Hematopoietic multipotent progenitor cell treated with erythropoietin and hydrocortisone succinate and interleukin-3 and kit ligand, for 8 days (in vitro differentiated cells): ENCODE results near the gene SMAP2.
A peak's percentile ranks its signal among the peaks of the same experiment; 100 is the strongest.
"Not testable (repeated sequence)": the region's sequence is repeated elsewhere in the genome, so short reads cannot be mapped to it uniquely, and the experiment has no call there.

ENCODE experiments used
- DNase-seq: peaks from one replicate; pipeline ENCODE4 v3.0.0-alpha.2; 2015

Gene SMAP2

DNA sequence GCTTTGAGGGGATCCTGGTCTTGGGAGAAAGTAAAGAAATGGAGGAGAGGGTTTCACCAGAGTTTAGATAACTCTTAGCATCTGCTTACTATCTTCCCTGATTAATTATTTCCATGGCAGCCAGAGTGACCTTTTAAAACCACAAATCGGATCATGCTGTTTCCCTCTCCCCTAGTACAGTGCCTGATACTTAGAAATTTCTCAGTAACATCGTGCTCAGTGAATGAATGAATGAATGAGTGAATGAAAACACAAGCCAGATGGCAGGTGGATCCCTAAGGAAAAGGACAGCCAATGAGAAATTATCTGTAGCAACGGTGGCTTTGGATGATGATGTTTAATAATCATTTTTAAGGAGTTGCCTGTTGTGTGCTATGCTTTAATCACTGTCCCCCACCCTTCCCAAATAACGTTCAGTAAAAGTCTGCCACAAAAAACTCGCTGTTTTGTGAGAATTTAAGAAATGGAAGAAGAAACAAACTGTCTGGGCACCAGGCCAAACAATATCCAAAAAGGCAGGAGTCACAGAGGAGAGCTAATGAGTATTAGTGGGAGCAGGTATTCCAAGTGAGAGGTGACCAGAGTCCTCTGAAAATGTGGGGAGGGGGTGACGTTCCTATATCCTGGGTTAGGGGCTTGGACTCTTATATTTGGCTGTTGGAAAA, 737 bp upstream of the SMAP2 start:
- peak; percentile 59 for DNase-seq

DNA sequence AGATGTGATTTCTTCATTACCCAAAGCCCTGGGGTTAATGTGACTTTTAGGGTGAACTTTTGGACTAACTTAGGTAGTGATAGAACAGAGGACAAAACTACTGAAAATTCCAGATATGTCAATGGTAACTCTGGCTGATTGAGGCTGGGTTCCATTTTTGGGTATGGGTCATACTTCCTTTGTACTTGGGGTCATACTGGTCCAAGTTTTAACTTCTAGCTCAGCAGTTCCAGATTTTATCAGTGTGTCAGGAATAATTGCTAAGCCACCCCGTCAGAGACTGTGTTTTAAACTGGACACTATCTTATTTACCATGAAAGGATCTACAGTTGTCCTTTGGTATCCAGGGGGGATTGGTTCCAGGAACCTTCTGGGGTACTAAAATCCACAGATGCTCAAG, 4.0 kb downstream of the SMAP2 start:
- peak; percentile 4 for DNase-seq

DNA sequence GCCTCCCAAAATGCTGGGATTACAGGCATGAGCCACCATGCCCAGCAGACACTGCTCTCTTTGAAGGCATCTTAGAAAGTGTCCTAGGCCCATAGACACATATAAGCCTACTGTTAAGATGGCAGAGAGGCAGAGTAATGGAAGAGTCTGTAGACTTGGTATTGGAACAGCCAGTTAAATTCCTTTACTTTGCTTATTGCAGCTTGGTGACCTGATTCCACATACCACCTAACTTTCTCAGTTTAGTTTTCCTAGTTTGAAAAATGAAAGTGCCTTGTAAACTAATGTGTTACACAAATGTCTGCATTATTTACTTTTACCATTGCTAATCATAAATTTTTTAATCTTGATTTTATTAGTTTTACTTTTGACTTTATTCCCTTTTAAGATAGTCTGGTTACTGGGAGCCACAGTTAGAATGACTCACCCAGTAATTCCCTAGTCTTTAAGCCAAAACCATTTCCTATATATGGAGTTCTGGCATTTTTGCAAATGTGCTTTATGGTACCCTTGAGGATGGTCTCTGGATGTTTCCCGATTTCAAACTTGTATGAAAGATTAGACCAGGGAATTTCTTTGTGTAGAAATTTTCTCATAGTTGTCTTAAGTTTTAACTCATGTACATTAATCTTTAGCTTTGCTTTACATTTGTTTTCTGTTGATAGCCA, 6.4 kb downstream of the SMAP2 start:
- peak; percentile 13 for DNase-seq

DNA sequence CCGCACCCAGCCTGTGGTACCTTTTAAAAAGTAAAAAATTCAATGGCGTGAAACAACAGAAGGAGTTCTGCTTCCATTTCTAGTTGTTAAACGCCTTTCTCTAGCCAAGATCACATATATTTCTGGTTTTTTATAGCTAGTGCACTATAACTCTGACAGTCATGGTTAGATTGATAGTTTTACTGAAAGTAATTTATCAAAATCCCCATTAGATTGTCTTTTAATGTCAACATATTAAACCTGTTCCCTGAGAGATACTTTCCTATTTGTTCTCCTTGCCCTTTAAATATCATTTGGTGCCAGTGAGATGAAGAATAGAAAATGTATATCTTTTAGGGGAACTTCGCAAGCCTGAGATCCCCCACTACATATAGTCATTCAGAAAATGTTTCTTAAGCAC, 7.3 kb downstream of the SMAP2 start:
- peak; percentile 33 for DNase-seq

DNA sequence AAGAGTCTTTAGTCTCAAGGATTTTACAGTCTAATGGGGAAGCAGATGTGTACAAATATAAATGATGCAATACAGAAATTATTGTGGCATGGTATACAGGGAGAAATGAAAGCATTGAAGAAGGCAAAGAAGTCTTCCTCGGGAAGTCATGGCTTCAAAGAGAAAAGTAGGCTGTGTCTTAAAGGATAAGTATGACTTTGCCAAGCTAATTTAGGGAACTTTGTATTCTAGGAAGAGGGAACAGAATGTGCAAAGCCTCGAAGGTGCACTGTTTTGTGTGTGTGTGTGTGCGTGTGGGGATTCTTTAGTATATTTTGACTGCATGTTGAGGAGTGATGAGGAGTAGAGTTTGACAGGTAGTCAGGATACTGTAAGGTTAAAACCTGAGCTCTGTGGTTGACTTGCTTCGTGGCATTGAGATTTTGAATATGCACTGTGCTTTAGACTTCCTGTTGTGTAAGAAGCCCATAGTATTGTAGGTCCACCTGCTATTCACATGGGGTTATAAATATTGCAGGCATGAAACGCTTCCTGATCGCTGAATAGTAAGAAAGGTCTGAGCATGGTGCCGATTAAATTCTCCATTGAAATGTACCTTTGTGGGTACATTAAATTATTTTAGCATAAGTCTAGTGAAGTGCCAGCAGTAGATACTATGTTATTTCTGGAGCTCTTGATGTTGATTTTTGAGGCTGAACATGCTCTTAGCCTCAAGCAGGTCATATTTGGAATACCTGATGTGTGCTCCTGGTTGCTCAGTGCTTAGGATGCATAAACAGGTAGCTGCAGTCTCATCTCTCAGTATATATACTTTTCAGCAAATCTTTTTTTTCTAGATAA, 8.0 kb downstream of the SMAP2 start:
- DNase-seq: peak; percentile 45

GRCh38 chr1:40382108-40382460, 8.6 kb downstream of the SMAP2 start:
- peak; percentile 42 for DNase-seq

GRCh38 chr1:40382601-40383000, 9.1 kb downstream of the SMAP2 start:
- peak; percentile 68 for DNase-seq

GRCh38 chr1:40383095-40383487, 9.6 kb downstream of the SMAP2 start:
- no peak for DNase-seq

DNA sequence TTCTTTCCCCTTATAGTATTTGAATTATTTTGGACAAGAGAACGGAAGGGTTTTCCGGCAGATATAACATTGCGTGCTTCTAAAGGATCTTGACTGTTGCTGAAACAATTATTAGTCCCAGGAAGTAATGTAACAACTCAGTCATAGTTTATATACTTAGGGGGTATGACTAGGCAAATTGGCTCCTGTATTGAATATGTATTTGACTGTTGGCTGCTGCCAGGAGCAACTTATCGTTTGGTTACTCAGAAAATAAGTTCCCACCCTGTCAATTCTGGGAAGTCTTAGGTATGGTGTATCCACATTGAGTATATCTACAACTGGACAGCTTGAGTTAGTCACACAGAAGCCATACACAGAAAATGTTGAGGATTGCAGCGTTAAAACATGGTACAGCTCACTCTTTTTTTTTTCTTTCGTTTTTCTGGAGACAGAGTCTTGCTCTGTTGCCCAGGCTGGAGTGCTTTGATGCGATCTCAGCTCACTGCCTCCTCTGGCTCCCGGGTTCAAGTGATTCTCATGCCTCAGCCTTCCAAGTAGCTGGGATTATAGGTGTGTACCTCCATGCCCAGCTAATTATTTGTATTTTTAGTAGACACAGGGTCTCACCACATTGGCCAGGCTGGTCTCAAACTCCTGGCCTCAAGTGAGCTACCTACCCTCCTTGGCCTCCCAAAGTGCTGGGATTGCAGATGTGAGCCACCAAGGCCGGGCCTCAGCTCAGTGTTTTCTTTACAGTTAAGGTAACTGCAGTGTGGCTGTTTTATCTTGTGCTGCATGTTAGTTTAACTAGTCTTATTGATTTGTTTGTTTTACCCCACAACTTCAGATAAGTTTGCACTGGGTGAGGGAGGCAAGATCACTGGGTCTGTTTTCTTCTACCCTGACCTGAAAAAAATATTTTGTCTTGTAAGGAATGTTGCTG, 10.2 kb downstream of the SMAP2 start:
- peak; percentile 100 for DNase-seq

GRCh38 chr1:40384413-40384762, 10.9 kb downstream of the SMAP2 start:
- DNase-seq: peak; percentile 73

DNA sequence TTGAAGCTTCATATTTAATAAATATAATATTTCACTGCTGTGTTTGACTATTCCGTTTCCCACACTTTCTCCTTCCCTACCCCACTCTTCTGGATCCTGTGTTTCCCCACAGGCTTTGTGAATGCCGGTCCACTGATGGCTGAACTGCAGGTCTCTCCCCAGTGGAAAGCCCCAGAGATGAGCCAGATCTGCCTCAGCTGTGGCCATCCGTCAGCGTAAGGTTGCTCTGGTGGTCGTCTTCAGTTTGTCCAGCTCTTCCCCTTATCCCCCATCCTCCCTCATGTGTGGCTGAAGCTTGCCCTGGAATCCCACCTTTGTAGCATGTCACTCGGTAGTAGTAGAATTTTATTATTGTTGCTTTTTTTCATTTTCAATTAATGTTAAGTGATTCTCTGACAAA, 11.4 kb downstream of the SMAP2 start:
- DNase-seq: peak; percentile 38

GRCh38 chr1:40385437-40386358, 12.2 kb downstream of the SMAP2 start:
- peak; percentile 73 for DNase-seq

DNA sequence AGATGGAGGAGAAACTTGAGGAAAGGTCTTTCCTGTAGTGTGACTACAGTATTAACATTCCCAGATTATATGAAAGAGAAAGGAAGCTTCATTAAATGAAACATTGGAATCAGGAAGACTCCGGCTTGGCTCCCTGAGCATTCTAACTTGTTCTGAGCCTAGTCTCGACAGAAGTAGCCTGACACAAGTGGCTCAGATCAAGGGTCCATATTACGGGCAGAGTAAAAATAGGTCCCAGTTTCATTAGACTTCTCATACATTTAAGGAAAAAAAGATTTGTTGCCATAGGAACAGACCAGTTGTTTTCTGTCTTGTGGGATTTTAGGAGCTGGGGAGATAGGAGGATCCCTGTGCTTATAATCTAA, 12.8 kb downstream of the SMAP2 start:
- peak; percentile 33 for DNase-seq

DNA sequence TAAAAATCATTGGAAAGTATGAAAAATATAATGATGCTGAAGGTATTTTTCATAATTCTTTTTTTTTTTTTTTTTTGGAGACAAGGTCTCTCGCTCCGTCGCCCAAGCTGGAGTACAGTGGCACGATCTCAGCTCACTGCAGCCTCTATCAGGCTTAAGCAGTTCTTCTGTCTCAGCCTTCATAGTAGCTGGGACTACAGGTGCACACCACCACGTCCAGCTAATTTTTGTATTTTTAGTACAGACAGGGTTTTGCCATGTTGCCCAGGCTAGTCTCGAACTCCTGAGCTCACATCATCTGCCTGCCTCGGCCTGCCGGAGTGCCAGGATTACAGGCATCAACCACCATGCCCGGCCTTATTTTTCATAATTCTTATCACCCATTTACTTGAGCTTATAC, 13.3 kb downstream of the SMAP2 start:
- peak; percentile 16 for DNase-seq

- not testable (repeated sequence) for DNase-seq
These were observed 14.1 kb downstream of the SMAP2 start for GRCh38 chr1:40387381-40388306.

DNA sequence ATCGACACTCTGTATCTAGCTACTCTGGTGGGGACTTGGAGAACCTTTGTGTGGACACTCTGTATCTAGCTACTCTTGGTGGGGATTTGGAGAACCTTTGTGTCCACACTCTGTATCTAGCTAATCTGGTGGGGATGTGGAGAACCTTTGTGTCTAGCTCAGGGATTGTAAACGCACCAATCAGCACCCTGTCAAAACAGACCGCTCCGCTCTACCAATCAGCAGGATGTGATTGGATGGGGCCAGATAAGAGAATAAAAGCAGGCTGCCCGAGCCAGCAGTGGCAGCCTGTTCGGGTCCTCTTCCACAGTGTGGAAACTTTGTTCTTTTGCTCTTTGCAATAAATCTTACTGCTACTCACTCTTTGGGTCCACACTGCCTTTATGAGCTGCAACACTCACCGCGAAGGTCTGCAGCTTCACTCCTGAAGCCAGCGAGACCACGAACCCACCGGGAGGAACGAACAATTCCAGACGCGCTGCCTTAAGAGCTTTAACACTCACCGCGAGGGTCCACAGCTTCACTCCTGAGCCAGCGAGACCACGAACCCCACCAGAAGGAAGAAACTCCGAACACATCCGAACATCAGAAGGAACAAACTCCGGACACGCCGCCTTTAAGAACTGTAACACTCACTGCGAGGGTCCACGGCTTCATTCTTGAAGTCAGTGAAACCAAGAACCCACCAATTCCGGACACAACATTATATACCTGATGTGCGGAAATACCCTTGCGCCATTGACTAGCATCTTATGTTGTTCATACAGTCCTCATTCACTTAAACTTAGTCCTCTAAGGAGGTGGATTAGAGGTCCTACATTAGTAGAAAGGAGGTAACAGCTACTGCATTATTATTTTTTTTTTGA, 15.2 kb downstream of the SMAP2 start:
- DNase-seq: peak; percentile 57

- DNase-seq: no peak
These were observed 15.8 kb downstream of the SMAP2 start for GRCh38 chr1:40389322-40389803.

GRCh38 chr1:40389871-40390560, 16.5 kb downstream of the SMAP2 start:
- DNase-seq: no peak

DNA sequence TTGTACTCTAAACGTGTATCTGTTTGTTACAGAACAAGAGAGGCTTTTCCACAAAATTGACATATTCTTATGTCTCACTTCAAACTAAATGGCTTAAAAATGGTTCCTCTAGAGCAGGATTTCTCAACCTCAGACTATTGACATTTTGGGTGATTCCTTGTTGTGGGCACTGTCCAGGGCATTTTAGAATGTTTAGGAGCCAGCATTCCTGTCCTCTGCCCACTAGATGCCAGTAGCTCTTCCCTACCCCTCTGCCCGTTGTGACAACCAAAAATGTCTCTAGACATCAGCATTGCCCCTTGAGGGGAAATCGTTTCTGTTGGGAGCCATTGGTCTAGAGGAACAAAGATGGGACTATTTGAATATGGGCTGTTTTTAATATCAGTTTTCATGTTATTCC, 17.3 kb downstream of the SMAP2 start:
- no peak for DNase-seq
